Stimulated activated memory B cell treated with anti-CD40 and anti-IgM and Interleukin-4, amounts not matched to agents 10 μg/mL and 1 μg/mL and 100 μg/mL, for 72 hours (primary cell): ENCODE data around the gene PMEL.
A peak's percentile ranks its signal among the peaks of the same experiment; 100 is the strongest.
"Not testable (repeated sequence)": the region's sequence is repeated elsewhere in the genome, so short reads cannot be mapped to it uniquely, and the experiment has no call there.

Source experiments
- ATAC-seq: fragments of 150-1000 bp; cut with Tn5 transposase; 2 replicates; pipeline ENCODE4 v1.10.0; 2021
- H3K27ac Mint-ChIP-seq: one replicate; pipeline ENCODE4 v1.8.0; 2022; ENCODE audit warnings: mild to moderate bottlenecking, mixed read lengths
- H3K27me3 Mint-ChIP-seq: one replicate; pipeline ENCODE4 v1.8.0; 2022; ENCODE audit warnings: mixed read lengths
- H3K36me3 Mint-ChIP-seq: one replicate; pipeline ENCODE4 v1.8.0; 2022; ENCODE audit warnings: mixed read lengths
- H3K4me1 Mint-ChIP-seq: one replicate; pipeline ENCODE4 v1.8.0; 2022; ENCODE audit warnings: mixed read lengths
- H3K4me3 Mint-ChIP-seq: one replicate; pipeline ENCODE4 v1.8.0; 2022; ENCODE audit warnings: mild to moderate bottlenecking, moderate library complexity, mixed read lengths
- H3K9me3 Mint-ChIP-seq: one replicate; pipeline ENCODE4 v1.8.0; 2022; ENCODE audit warnings: mixed read lengths

Gene PMEL

GRCh38 chr12:55925870-55926737 is 39.7 kb downstream of the PMEL start:
- peaks cover 62% of the 10 kb centered on the region for H3K4me1 Mint-ChIP-seq
- peak overlapping the region; percentile 90 for H3K4me3 Mint-ChIP-seq
- peaks cover 23% of the 10 kb centered on the region for H3K36me3 Mint-ChIP-seq
- H3K27ac Mint-ChIP-seq = peak overlapping the region; percentile 95
- H3K27me3 Mint-ChIP-seq = no peaks in the 10 kb centered on the region
- peak; percentile 0 for ATAC-seq
- no peaks in the 10 kb centered on the region for H3K9me3 Mint-ChIP-seq

GRCh38 chr12:55925371-55925770 is 40.5 kb downstream of the PMEL start:
- Mint-ChIP-seq H3K4me1 (peaks cover 54% of the 10 kb centered on the region), H3K9me3 (no peaks in the 10 kb centered on the region), H3K36me3 (peaks cover 21% of the 10 kb centered on the region), H3K27ac (peak overlapping the region; percentile 95), H3K4me3 (peak overlapping the region; percentile 90), H3K27me3 (no peaks in the 10 kb centered on the region)
- ATAC-seq = no peak

DNA sequence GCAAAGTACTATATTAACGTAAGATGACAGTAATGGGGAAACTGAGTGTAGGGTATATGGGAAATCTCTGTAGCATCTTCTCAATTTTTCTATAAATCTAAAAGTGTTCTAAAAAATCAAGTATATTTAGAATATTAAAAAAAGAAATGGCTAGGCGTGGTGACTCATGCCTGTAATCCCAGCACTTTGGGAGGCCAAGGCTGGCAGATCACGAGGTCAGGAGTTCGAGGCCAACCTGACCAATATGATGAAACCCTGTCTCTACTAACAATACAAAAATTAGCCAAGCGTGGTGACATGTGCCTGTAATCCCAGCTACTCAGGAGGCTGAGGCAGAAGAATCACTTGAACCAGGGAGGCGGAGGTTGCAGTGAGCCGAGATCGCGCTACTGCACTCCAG is 42.2 kb downstream of the PMEL start:
- H3K4me3 Mint-ChIP-seq, H3K27ac Mint-ChIP-seq: not testable (repeated sequence)

GRCh38 chr12:55922126-55922525 is 43.7 kb downstream of the PMEL start:
- H3K27ac Mint-ChIP-seq = no peak overlapping the region
- no peaks in the 10 kb centered on the region for H3K27me3 Mint-ChIP-seq
- peaks cover 21% of the 10 kb centered on the region for H3K36me3 Mint-ChIP-seq
- peaks cover 39% of the 10 kb centered on the region for H3K4me1 Mint-ChIP-seq
- no peaks in the 10 kb centered on the region for H3K9me3 Mint-ChIP-seq
- ATAC-seq = no peak
- no peak overlapping the region for H3K4me3 Mint-ChIP-seq

More for the DNA sequence above, 42.2 kb downstream of the PMEL start:
- Mint-ChIP-seq H3K36me3 (peaks cover 21% of the 10 kb centered on the region), H3K4me1 (peaks cover 39% of the 10 kb centered on the region)
- ATAC-seq, H3K27me3 Mint-ChIP-seq, H3K9me3 Mint-ChIP-seq: not testable (repeated sequence)

- not testable (repeated sequence) for ATAC-seq, H3K27ac Mint-ChIP-seq, H3K4me3 Mint-ChIP-seq, H3K9me3 Mint-ChIP-seq, H3K27me3 Mint-ChIP-seq
- Mint-ChIP-seq H3K4me1 (peaks cover 33% of the 10 kb centered on the region), H3K36me3 (peaks cover 31% of the 10 kb centered on the region)
Measured at GRCh38 chr12:55919032-55919431, 46.8 kb downstream of the PMEL start.

- Mint-ChIP-seq H3K27ac (peak overlapping the region; percentile 83), H3K27me3 (no peaks in the 10 kb centered on the region), H3K9me3 (no peaks in the 10 kb centered on the region), H3K36me3 (peaks cover 36% of the 10 kb centered on the region), H3K4me3 (peak overlapping the region; percentile 43), H3K4me1 (peaks cover 32% of the 10 kb centered on the region)
- ATAC-seq = peak; percentile 71
Measured at GRCh38 chr12:55915482-55915859, 50.4 kb downstream of the PMEL start.

DNA sequence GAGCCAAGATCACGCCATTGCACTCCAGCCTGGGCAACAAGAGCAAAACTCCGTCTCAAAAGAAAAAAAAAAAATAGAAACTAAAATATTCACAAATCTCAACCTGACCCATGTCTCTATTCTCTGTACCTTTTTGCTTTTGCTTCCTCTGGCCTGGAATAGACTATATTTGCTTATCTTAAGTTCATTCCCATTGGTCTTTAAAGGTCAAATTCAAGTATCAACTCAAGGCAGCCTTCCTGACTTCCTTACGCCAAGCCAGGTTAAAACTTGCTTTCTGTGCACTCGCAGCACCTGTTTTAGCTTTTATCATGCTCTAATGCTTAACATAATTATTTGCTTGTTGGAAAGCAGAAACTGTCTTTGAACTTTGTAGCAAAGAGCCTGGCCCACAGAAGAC is 52.9 kb downstream of the PMEL start:
- H3K27ac Mint-ChIP-seq = peak overlapping the region; percentile 83
- H3K9me3 Mint-ChIP-seq = no peaks in the 10 kb centered on the region
- H3K4me3 Mint-ChIP-seq = no peak overlapping the region
- no peaks in the 10 kb centered on the region for H3K27me3 Mint-ChIP-seq
- H3K36me3 Mint-ChIP-seq = peaks cover 48% of the 10 kb centered on the region
- no peak for ATAC-seq
- peaks cover 46% of the 10 kb centered on the region for H3K4me1 Mint-ChIP-seq

GRCh38 chr12:55909513-55909884 is 56.3 kb downstream of the PMEL start:
- Mint-ChIP-seq H3K27ac (peak overlapping the region; percentile 17), H3K9me3 (no peaks in the 10 kb centered on the region), H3K4me1 (peaks cover 30% of the 10 kb centered on the region), H3K27me3 (no peaks in the 10 kb centered on the region), H3K4me3 (no peak overlapping the region), H3K36me3 (peaks cover 30% of the 10 kb centered on the region)
- no peak for ATAC-seq

DNA sequence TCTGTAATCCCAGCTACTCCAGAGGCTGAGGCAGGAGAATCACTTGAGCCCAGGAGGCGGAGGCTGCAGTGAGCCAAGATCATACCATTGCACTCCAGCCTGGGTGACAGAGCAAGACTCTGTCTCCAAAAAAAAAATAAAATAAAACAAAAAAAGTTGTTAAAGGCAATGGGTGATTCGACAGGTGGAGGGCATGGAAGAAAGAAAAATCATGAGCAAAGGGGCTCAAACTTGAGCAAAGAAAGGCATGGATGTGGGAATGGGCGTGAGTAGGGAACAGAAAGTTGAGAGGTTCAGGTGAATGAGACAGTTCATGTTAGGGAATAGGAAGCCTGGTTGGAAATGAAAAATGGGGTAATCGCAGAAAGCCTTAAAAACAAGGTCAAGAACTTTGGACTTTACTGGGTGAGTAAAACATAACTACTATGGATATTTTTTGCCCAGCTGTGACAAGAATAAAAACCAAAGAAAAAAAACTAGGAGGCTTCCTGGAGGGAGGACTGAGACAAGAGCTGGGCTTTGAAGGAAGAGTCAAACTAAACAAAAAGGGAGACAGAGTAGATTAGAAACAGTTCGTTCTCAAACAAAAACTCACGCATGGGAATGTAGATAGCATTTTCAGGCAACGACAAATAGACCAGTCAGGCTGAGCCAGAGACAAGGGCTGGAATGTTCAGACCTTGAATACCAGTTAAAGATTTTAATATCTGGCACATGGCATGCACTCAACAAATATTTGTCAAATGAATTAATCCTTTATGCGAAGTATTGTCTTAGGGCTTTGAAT is 56.9 kb downstream of the PMEL start:
- no peaks in the 10 kb centered on the region for H3K9me3 Mint-ChIP-seq
- H3K36me3 Mint-ChIP-seq = peaks cover 24% of the 10 kb centered on the region
- no peak for ATAC-seq
- no peak overlapping the region for H3K4me3 Mint-ChIP-seq
- H3K27ac Mint-ChIP-seq = peak overlapping the region; percentile 17
- peaks cover 24% of the 10 kb centered on the region for H3K4me1 Mint-ChIP-seq
- no peaks in the 10 kb centered on the region for H3K27me3 Mint-ChIP-seq

- Mint-ChIP-seq H3K9me3 (no peaks in the 10 kb centered on the region), H3K36me3 (peaks cover 41% of the 10 kb centered on the region), H3K4me3 (no peak overlapping the region), H3K4me1 (peaks cover 13% of the 10 kb centered on the region), H3K27ac (no peak overlapping the region), H3K27me3 (no peaks in the 10 kb centered on the region)
- no peak for ATAC-seq
Measured at GRCh38 chr12:55906056-55906455, 59.8 kb downstream of the PMEL start.
